ENCODE results near the gene SULF2.

Gene SULF2

GRCh38 chr20:47708953-47709833, 76.1 kb downstream of the SULF2 start:
- no peak for DNase-seq

DNA sequence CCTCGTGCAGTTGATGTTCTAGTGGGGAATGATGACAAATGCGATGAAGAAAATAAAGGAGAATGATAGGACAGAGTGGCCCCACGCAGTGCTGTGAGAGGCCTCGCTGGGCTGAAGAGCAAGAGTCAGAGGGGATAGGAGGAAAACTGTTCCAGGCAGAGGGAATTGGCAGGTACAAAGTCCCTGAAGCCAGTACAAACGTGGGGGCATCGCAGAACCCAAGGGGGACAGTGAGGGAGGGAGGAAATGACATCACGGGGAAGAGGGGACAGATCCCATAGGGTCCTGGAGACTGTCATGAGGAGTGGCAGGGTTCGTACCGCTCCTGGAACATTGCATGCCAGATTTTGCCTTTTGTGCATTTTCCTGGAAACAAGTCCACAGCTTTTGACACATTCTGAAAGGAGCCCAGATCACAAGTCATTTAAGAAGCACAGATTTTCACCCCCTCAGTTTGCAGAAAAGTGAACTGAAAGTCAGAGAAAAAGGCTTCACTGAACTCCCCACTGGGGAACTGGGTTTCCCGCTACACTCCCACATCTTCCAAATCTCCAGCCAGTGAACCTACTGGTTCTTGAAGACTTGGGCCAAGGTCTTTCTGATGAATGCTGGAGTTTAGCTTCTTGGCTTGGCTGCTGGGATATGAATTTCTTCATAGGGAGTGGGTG, 77.0 kb downstream of the SULF2 start:
- DNase-seq = no peak

- no peak for DNase-seq
These were observed 78.9 kb downstream of the SULF2 start for GRCh38 chr20:47706345-47706744.

DNA sequence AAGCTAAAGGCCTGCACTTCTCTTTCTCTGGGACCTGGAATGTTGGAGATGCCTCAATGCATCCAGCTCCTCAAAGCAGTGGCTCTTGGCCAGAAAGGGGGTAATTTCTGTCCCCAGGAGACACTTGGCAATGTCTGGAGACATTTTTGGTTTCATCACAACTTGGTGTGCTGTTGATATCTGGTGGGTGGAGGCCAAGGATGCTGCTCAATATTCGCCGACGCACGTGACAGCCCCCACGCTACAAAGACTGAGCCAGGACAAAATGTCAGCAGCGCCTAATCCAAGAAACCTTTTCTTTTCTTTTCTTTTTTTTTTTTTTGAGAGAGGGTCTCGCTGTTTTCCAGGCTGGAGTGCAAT, 79.8 kb downstream of the SULF2 start:
- DNase-seq = no peak

- no peak for DNase-seq
These were observed 80.4 kb downstream of the SULF2 start for GRCh38 chr20:47704746-47705496.

DNA sequence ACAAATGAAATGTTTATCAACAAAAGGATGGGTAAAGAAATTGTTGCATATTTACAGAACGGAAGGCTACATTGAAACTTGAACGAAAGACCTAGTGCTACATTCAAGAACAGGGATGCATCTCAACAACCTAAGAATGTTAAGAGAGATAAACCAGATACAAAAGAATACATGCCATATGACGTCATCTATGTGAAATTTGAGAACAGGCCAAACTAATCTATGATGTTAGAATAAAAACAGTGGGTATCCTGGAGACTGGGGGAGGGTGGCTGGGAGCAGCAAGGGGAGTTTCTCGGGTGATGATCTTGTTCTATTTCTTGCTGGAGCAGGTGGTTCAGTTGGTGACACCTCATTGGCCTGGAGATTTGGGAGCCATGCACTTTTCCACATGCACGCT, 81.5 kb downstream of the SULF2 start:
- DNase-seq = no peak

GRCh38 chr20:47701612-47702011, 83.7 kb downstream of the SULF2 start:
- no peak for DNase-seq

GRCh38 chr20:47700327-47700726, 85.0 kb downstream of the SULF2 start:
- DNase-seq = no peak

GRCh38 chr20:47699818-47700217, 85.5 kb downstream of the SULF2 start:
- DNase-seq = no peak

GRCh38 chr20:47698142-47698541, 87.1 kb downstream of the SULF2 start:
- no peak for DNase-seq

DNA sequence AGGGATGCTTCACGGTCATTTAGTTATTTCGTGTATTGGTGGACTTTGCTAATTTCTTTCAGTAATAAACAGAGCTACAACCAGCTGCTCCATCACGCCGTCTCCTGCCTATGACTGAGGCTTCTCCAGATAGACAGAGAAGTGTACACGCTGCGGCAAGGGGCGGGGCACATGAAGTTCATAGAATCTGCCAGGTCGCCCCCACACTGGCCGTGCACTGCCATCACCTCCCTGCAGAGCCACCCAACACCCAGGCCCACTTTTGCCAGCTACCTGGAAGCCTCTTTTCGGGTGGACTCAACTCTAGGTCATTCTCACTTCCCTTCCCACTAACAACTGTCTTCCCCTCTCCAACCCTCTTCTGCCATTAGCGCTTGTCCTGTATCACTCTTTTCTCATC, 88.4 kb downstream of the SULF2 start:
- DNase-seq = no peak

GRCh38 chr20:47694021-47694818, 91.1 kb downstream of the SULF2 start:
- no peak for DNase-seq

DNA sequence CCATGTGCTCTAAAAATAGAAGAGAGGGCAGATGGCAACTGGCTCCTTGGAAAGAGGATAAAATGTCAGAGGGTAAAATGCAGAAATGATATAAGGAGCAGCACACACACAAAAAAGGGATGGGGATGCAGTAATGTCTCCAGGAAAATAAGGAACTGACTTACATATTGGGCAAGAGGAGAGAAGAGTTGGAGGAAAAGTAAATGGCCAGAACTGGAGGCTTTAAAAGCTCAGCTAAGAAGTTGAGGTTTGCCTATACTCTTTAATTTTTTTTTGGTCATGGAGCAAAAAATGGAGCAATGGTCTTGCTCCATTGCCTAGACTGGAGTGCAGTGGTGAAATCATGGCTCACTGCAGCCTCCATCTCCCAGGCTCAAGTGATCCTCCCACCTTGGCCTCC, 93.7 kb downstream of the SULF2 start:
- DNase-seq = peak; percentile 41

DNA sequence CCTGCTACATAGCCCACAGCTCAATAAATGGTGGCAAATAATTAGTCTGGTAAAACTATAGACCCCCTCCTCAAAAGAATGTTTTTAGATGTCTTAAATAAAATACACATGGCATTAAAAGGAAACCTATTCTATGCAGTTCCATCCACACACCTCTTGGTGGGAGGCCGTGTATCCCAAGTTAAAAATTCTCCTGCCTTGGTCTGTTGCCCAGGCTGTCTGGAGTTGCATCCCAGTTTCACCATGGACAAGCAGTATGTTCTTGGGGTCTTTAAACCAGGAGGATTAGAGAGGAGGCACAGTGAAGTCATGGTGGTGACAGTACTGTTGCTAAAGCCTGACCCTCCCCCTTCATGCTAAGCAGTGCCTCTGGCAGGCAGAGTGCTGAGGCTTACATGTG, 95.5 kb downstream of the SULF2 start:
- DNase-seq = no peak

GRCh38 chr20:47688385-47689381, 96.6 kb downstream of the SULF2 start:
- DNase-seq = no peak

- no peak for DNase-seq
These were observed 97.9 kb downstream of the SULF2 start for GRCh38 chr20:47687095-47687987.

GRCh38 chr20:47686545-47686944, 98.7 kb downstream of the SULF2 start:
- DNase-seq = no peak

DNA sequence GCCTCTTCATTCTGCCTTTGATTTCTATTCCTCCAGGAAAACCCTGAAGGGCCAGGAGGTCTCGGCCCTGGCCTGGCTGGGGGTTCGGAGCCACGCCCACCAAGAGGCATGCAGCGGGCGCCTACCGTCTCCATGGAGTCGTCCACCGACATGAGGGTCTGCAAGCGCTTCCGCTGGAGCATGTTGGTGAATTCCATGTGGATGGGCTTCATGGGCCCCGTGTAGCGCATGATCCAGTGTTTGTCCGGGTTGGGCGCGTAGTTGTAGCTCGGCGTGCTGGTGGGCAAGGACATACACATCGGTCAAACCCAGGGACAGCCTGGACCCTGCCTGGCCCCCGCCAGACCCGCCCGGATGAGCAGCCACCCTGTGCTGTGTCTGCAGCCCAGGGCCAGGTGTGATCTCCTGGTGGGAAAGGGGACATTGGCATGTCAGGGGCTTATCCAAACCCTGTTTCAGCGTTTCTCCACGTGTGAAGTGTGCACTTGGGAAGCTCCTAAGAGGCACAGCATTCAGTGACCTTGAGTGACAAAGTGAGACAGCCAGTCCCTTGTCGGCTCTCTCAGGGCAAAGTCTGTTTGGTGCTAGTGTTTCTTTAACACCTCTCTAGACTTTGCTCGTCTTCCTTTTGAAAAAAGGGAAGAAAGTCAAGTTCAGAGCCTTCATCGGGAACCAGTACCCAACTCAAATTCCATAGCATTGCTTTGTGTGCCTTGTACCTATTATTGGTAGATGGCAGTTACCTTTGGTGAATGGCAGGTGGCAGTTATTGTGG, 100.8 kb downstream of the SULF2 start:
- no peak for DNase-seq

- no peak for DNase-seq
These were observed 102.4 kb downstream of the SULF2 start for GRCh38 chr20:47682916-47683315.

All from hematopoietic multipotent progenitor cell treated with erythropoietin and hydrocortisone succinate and interleukin-3 and kit ligand, for 4 days (in vitro differentiated cells).